Astrocyte (in vitro differentiated cells and primary cell): ENCODE results near the gene LSM5. TPM values are rescaled to one million over a fixed set of nuclear protein-coding genes. Genes with fewer than 3 reads are reported as not detected.

Experiments
- DNase-seq: peaks from one replicate; pipeline ENCODE4 v3.0.0-alpha.2; 2010; ENCODE audit warnings: low read depth
- FAIRE-seq: peaks from 2 replicates; lab custom pipeline; 2011; peaks lifted over from hg19 to GRCh38; lab: Jason Lieb, UNC
- H2AFZ ChIP-seq: 2 replicates; pipeline ENCODE4 v1.6.0; 2012; ENCODE audit warnings: low read depth, low read length, inconsistent platforms
- H3K27ac ChIP-seq: 2 replicates; pipeline ENCODE4 v1.5.1; 2011; ENCODE audit warnings: low read depth, low read length, inconsistent platforms
- H3K27me3 ChIP-seq: 2 replicates; pipeline ENCODE4 v1.6.0; 2011; ENCODE audit warnings: low read length, inconsistent platforms; ENCODE audit not compliant: insufficient read depth
- H3K36me3 ChIP-seq: 2 replicates; pipeline ENCODE4 v1.5.1; 2011; ENCODE audit warnings: low read length, inconsistent platforms; ENCODE audit not compliant: insufficient read depth
- H3K4me1 ChIP-seq: 2 replicates; pipeline ENCODE4 v1.5.1; 2011; ENCODE audit warnings: low read length, inconsistent platforms; ENCODE audit not compliant: insufficient read depth
- H3K4me2 ChIP-seq: 2 replicates; pipeline ENCODE4 v1.6.0; 2012; ENCODE audit warnings: low read length, inconsistent platforms
- H3K4me3 ChIP-seq: 2 replicates; pipeline ENCODE4 v1.5.1; 2011; ENCODE audit warnings: low read depth, mild to moderate bottlenecking, low read length, inconsistent platforms; ENCODE audit not compliant: insufficient read depth
- H3K79me2 ChIP-seq: 2 replicates; pipeline ENCODE4 v1.6.0; 2012; ENCODE audit warnings: mild to moderate bottlenecking, low read length, inconsistent platforms; ENCODE audit not compliant: insufficient read depth
- H3K9ac ChIP-seq: 2 replicates; pipeline ENCODE4 v1.6.0; 2012; ENCODE audit warnings: mild to moderate bottlenecking, low read length, inconsistent platforms
- H3K9me3 ChIP-seq: 2 replicates; pipeline ENCODE4 v1.5.1; 2012; ENCODE audit warnings: low read depth, mild to moderate bottlenecking, low read length, inconsistent platforms; ENCODE audit not compliant: insufficient read depth
- H4K20me1 ChIP-seq: 2 replicates; pipeline ENCODE4 v1.6.0; 2012; ENCODE audit warnings: low read length, inconsistent platforms; ENCODE audit not compliant: insufficient read depth
- H3K27ac Mint-ChIP-seq: one replicate; pipeline ENCODE4 v1.8.0; 2021; ENCODE audit warnings: mild to moderate bottlenecking, mixed read lengths; ENCODE audit not compliant: unreplicated experiment
- H3K27me3 Mint-ChIP-seq: one replicate; pipeline ENCODE4 v1.8.0; 2021; ENCODE audit warnings: low read depth, mixed read lengths; ENCODE audit not compliant: unreplicated experiment
- H3K36me3 Mint-ChIP-seq: one replicate; pipeline ENCODE4 v1.8.0; 2021; ENCODE audit warnings: low read depth, mixed read lengths; ENCODE audit not compliant: unreplicated experiment
- H3K4me1 Mint-ChIP-seq: one replicate; pipeline ENCODE4 v1.8.0; 2021; ENCODE audit warnings: low read depth, mixed read lengths; ENCODE audit not compliant: unreplicated experiment
- H3K4me3 Mint-ChIP-seq: one replicate; pipeline ENCODE4 v1.8.0; 2021; ENCODE audit warnings: mild to moderate bottlenecking, moderate library complexity, mixed read lengths; ENCODE audit not compliant: unreplicated experiment
- H3K9me3 Mint-ChIP-seq: one replicate; pipeline ENCODE4 v1.8.0; 2021; ENCODE audit warnings: mild to moderate bottlenecking, mixed read lengths; ENCODE audit not compliant: unreplicated experiment
- CTCF ChIP-seq: IDR thresholded peaks from 2 replicates; pipeline ENCODE4 v1.5.1; 2011; ENCODE audit warnings: low read depth, mild to moderate bottlenecking, inconsistent platforms, low read length, moderate library complexity; ENCODE audit not compliant: insufficient read depth
- EZH2 ChIP-seq: IDR thresholded peaks from 2 replicates; pipeline ENCODE4 v1.6.1; 2012; ENCODE audit warnings: mild to moderate bottlenecking, low read length, inconsistent platforms; ENCODE audit not compliant: insufficient read depth
- total RNA-seq: library from RNA; stranded (reverse); gene quantifications from 2 replicates; pipeline ENCODE4 v1.2.1, GENCODE V29; 2021

LSM5 gene
- total RNA-seq, 1 donor from 2014 or later = 36.2 TPM

GRCh38 chr7:32494946-32495297 is 4.7 kb upstream of the LSM5 start:
- peaks cover 4% of the 10 kb centered on the region for H3K36me3 Mint-ChIP-seq
- Histone ChIP-seq H3K9ac (peak overlapping the region; percentile 87), H3K9me3 (no peaks in the 10 kb centered on the region), H3K4me1 (peaks cover 4% of the 10 kb centered on the region), H3K27me3 (no peaks in the 10 kb centered on the region), H3K36me3 (no peaks in the 10 kb centered on the region), H3K4me2 (peak overlapping the region; percentile 89), H4K20me1 (no peaks in the 10 kb centered on the region), H3K27ac (peak overlapping the region; percentile 51), H3K4me3 (peak overlapping the region; percentile 81), H3K79me2 (peaks cover 53% of the 10 kb centered on the region), H2AFZ (peak overlapping the region; percentile 75)
- DNase-seq = no peak
- peaks cover 6% of the 10 kb centered on the region for H3K4me1 Mint-ChIP-seq
- peak overlapping the region; percentile 93 for H3K27ac Mint-ChIP-seq
- H3K4me3 Mint-ChIP-seq = peak overlapping the region; percentile 97
- H3K27me3 Mint-ChIP-seq = no peaks in the 10 kb centered on the region
- peaks cover 3% of the 10 kb centered on the region for H3K9me3 Mint-ChIP-seq
- TF ChIP-seq CTCF (no peak), EZH2 (no peak)
- FAIRE-seq = no peak

- Mint-ChIP-seq H3K27ac (peak overlapping the region; percentile 82), H3K36me3 (no peaks in the 10 kb centered on the region), H3K27me3 (no peaks in the 10 kb centered on the region), H3K4me3 (peak overlapping the region; percentile 95), H3K9me3 (no peaks in the 10 kb centered on the region), H3K4me1 (peaks cover 1% of the 10 kb centered on the region)
- peak overlapping the region; percentile 90 for H3K9ac ChIP-seq
- H3K4me2 ChIP-seq = peak overlapping the region; percentile 91
- DNase-seq (no peak), FAIRE-seq (no peak)
- no peaks in the 10 kb centered on the region for H3K9me3 ChIP-seq
- no peaks in the 10 kb centered on the region for H3K27me3 ChIP-seq
- peak overlapping the region; percentile 93 for H3K4me3 ChIP-seq
- TF ChIP-seq CTCF = no peak
- no peak for TF ChIP-seq EZH2
- no peaks in the 10 kb centered on the region for H4K20me1 ChIP-seq
- H2AFZ ChIP-seq = peak overlapping the region; percentile 95
- peaks cover 4% of the 10 kb centered on the region for H3K36me3 ChIP-seq
- peaks cover 16% of the 10 kb centered on the region for H3K79me2 ChIP-seq
- H3K27ac ChIP-seq = peak overlapping the region; percentile 74
- peaks cover 6% of the 10 kb centered on the region for H3K4me1 ChIP-seq
These were observed 423 bp downstream of the LSM5 start for GRCh38 chr7:32489788-32490126.

- H3K9me3 Mint-ChIP-seq = no peaks in the 10 kb centered on the region
- no peaks in the 10 kb centered on the region for H3K36me3 Mint-ChIP-seq
These were observed 8.3 kb downstream of the LSM5 start for GRCh38 chr7:32481921-32482320.

More at GRCh38 chr7:32481921-32482320, 8.3 kb downstream of the LSM5 start:
- no peak overlapping the region for H3K4me3 ChIP-seq
- TF ChIP-seq EZH2 (no peak), CTCF (no peak)
- Mint-ChIP-seq H3K27ac (no peak overlapping the region), H3K4me3 (no peak overlapping the region), H3K4me1 (peaks cover 8% of the 10 kb centered on the region), H3K27me3 (peaks cover 4% of the 10 kb centered on the region)
- no peak for FAIRE-seq
- H3K27me3 ChIP-seq = peaks cover 2% of the 10 kb centered on the region
- no peak overlapping the region for H3K4me2 ChIP-seq
- no peaks in the 10 kb centered on the region for H3K36me3 ChIP-seq
- DNase-seq = no peak
- H3K4me1 ChIP-seq = no peaks in the 10 kb centered on the region
- no peaks in the 10 kb centered on the region for H3K9me3 ChIP-seq
- H3K27ac ChIP-seq = no peak overlapping the region
- no peak overlapping the region for H2AFZ ChIP-seq
- H3K79me2 ChIP-seq = no peaks in the 10 kb centered on the region
- no peaks in the 10 kb centered on the region for H4K20me1 ChIP-seq
- no peak overlapping the region for H3K9ac ChIP-seq
